Adrenal gland (tissue), 12 donors: ENCODE data around the gene EML1. TPM values are rescaled to one million over a fixed set of nuclear protein-coding genes. Genes with fewer than 3 reads are reported as not detected.

Experiments
- DNase-seq, 7 donors: peaks; one replicate each; pipeline ENCODE4 v3.0.0-alpha.2; 2019 to 2020
- H3K27ac ChIP-seq, 5 donors: fragments of 200-600 bp; sonication (generic) in 4 of 5; 1 replicate in 3 of 5; 2 replicates in 2 of 5; pipeline versions ENCODE4 v1.5.1 to v1.8.0; 2016 to 2020; ENCODE audit warnings: mild to moderate bottlenecking in 1 of 5
- H3K27me3 ChIP-seq: fragments of 200-600 bp; 2 replicates; pipeline ENCODE4 v1.8.0; 2021
- H3K36me3 ChIP-seq, 2 donors: fragments of 200-600 bp; replicated peaks in 1 of 2; 1 replicate in 1 of 2; 2 replicates in 1 of 2; pipeline versions ENCODE4 v1.5.1 to v1.8.0; 2018 to 2022
- H3K4me1 ChIP-seq, 2 donors: fragments of 200-600 bp; replicated peaks in 1 of 2; 1 replicate in 1 of 2; 2 replicates in 1 of 2; pipeline versions ENCODE4 v1.5.1 to v1.8.0; 2018 to 2021
- H3K4me3 ChIP-seq, 4 donors: fragments of 200-600 bp; sonication (generic) in 3 of 4; one replicate each; pipeline ENCODE4 v1.5.1; 2016 to 2018
- H3K9me3 ChIP-seq, 3 donors: fragments of 200-600 bp; sonication (generic) in 1 of 3; replicated peaks in 1 of 3; 1 replicate in 2 of 3; 2 replicates in 1 of 3; pipeline versions ENCODE4 v1.5.1 to v1.8.0; 2016 to 2021
- CTCF ChIP-seq, 6 experiments: fragments of 450-650 bp in 4 of 6; fragments of 200-600 bp in 2 of 6; sonication (generic) in 1 of 6; IDR thresholded peaks; 1 replicate in 5 of 6; 2 replicates in 1 of 6; pipeline versions ENCODE4 v1.5.1 to v1.8.0; 2016 to 2021; ENCODE audit warnings: antibody characterized with exemption in 6 of 6, mild to moderate bottlenecking in 2 of 6, moderate library complexity in 1 of 6
- POLR2A ChIP-seq, 2 donors: fragments of 450-650 bp; IDR thresholded peaks; one replicate each; pipeline ENCODE4 v1.6.1; 2017; ENCODE audit warnings: antibody characterized with exemption in 2 of 2, mild to moderate bottlenecking in 2 of 2, moderate library complexity in 1 of 2
- WGBS, 4 donors: extraction: QIAGEN DNeasy Blood & Tissue Kit in 2 of 4; methylation state at CpG; one replicate each; pipeline versions ENCODE4 v1.1.5 to v1.1.7; 2013 to 2017; 5-methylcytosine and 5-hydroxymethylcytosine counted together
- intact Hi-C, 2 donors: fragments of 100-400 bp; cut with DNase I; formaldehyde crosslinking; loops; one replicate each; pipeline versions ENCODE4 v1.14.1 to v1.15.0; 2022 to 2023
- polyA plus RNA-seq, 3 donors: library from polyadenylated mRNA; stranded (reverse); fragments of 200-250 nt in 2 of 3; fragments of 350-450 nt in 1 of 3; fragmentation: Illumina TruSeq in 1 of 3; extraction: RNeasy Lipid Tissue Mini Kit (QIAGEN cat#74804) in 1 of 3; gene quantifications; one replicate each; pipeline ENCODE4 v1.2.3, GENCODE V29; 2013 to 2014
- total RNA-seq, 9 donors: library from RNA; depleted of rRNA in 4 of 9; stranded (reverse); fragments of >200 nt in 4 of 9; fragments of 120-200 nt in 1 of 9; fragmentation: NEBNext Ultra II Directional in 1 of 9; extraction: Animal tissue kit (Norgen Biotek cat#: 25700) in 1 of 9; gene quantifications; one replicate each; pipeline versions ENCODE4 v1.1.0 to v1.2.4, GENCODE V29; 2013 to 2023
- donor health status: healthy with polysubstance abuse.
- donor health status: Bipolar disorder and iron deficiency.
- donor health status: DM: yes; HTN: yes; CAD: no.
- donor health status: DM: no; HTN: no; CAD: no.
- donor health status: DM: no; HTN: no; CAD: no.
- donor health status: DM: yes; HTN: yes; CAD: no.

Gene EML1
- total and polyA plus RNA-seq, 12 donors: 5.5 to 59.5 (median 16.2) TPM

DNA sequence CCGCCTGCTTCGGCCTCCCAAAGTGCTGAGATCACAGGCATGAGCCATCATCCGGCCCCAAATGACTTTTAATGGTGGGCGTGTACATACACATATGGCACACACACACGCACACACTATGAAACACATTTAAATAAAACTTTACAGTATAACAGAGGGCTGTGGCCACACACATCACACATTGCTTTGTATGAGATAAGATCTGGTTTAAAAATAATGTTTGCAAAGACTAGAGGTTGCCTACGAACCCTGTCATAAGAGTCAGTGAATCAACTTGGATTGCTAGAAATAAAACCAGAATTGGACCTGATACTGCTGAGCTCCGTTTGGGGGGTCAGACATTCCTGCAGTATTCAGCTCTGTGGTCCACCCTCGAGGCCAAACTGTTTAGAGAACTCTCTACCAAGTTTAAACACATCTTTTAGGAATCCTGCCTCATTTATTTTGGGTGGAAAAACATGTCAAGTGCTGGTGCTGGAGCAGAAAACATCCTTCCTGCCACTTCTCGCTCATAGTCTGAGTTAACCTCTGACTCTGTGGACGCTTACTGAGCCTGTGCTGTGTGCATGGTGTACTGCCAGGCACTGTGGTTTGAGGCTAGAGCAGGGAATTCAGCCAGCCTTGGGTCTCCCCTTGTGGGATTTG, 47.8 kb upstream of the EML1 start:
- Histone ChIP-seq H3K4me1 (peaks cover 21 to 25% of the 10 kb centered on the region in 2 donors), H3K27ac (peak overlapping the region in 1 of 5 donors; percentile 81), H3K36me3 (no peaks in the 10 kb centered on the region), H3K4me3 (no peak overlapping the region), H3K27me3 (no peaks in the 10 kb centered on the region), H3K9me3 (no peaks in the 10 kb centered on the region)
- TF ChIP-seq CTCF (IDR thresholded peaks at IDR 0.05): no peak
- no peak for TF ChIP-seq POLR2A (IDR thresholded peaks at IDR 0.05)
- no peak for DNase-seq
- intact Hi-C loops: no loop called here
- WGBS, 4 donors: 57 to 62% (median 60%) methylated on average over 10 of the region's 10 CpGs

- no peak for TF ChIP-seq POLR2A (IDR thresholded peaks at IDR 0.05)
- TF ChIP-seq CTCF (IDR thresholded peaks at IDR 0.05): no peak
- Histone ChIP-seq H3K4me3 (no peak overlapping the region), H3K9me3 (no peaks in the 10 kb centered on the region), H3K27me3 (no peaks in the 10 kb centered on the region), H3K4me1 (peaks cover 25 to 35% of the 10 kb centered on the region in 2 donors), H3K36me3 (no peaks in the 10 kb centered on the region), H3K27ac (peak overlapping the region in 2 of 5 donors; percentile 7 to 9)
- intact Hi-C loops: no loop called here
- 54 to 81% (median 72%) methylated on average over 6 to 7 of the region's 7 CpGs for WGBS, 4 donors
- peak in 1 of 7 donors; percentile 15 for DNase-seq
Measured at GRCh38 chr14:99747167-99747566, 46.0 kb upstream of the EML1 start.

- no peaks in the 10 kb centered on the region for H3K36me3 ChIP-seq
- no peaks in the 10 kb centered on the region for H3K27me3 ChIP-seq
- DNase-seq: peak in 1 of 7 donors; percentile 19
- peaks cover 31 to 41% of the 10 kb centered on the region in 2 donors for H3K4me1 ChIP-seq
- peak overlapping the region in 1 of 5 donors; percentile 7 for H3K27ac ChIP-seq
- 91 to 94% (median 93%) methylated on average over 7 to 22 of the region's 22 CpGs for WGBS, 4 donors
- intact Hi-C loops: no loop called here
- no peaks in the 10 kb centered on the region for H3K9me3 ChIP-seq
- no peak overlapping the region for H3K4me3 ChIP-seq
- TF ChIP-seq CTCF (IDR thresholded peaks at IDR 0.05) (no peak), POLR2A (IDR thresholded peaks at IDR 0.05) (no peak)
Measured at GRCh38 chr14:99747582-99748330, 45.5 kb upstream of the EML1 start.

DNA sequence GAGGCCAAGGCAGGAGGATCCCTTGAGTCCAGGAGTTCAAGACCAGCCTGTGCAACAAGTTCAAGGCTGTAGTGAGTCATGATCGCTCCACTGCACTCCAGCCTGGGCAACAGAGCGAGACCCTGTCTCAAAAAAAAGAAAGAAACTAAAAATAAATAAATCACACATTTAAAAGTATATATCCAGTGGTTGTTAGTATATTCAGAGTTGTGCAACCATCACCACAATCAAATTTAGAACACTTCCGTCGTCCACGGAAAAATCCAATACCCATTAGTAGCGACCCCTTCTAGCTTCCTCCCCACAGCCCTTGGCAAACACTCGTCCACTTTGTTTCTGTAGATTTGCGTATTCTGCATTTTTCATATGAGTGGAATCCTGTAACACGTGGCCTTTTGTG, 44.7 kb upstream of the EML1 start:
- no peak for DNase-seq
- H3K36me3 ChIP-seq: no peaks in the 10 kb centered on the region
- H3K27ac ChIP-seq: no peak overlapping the region
- intact Hi-C loops: no loop called here
- H3K9me3 ChIP-seq: no peaks in the 10 kb centered on the region
- H3K4me1 ChIP-seq: peaks cover 32 to 42% of the 10 kb centered on the region in 2 donors
- WGBS, 4 donors: 73 to 83% (median 81%) methylated on average over 9 of the region's 9 CpGs
- TF ChIP-seq POLR2A (IDR thresholded peaks at IDR 0.05) (no peak), CTCF (IDR thresholded peaks at IDR 0.05) (no peak)
- no peak overlapping the region for H3K4me3 ChIP-seq
- H3K27me3 ChIP-seq: no peaks in the 10 kb centered on the region
